Astrocyte of the hippocampus (primary cell): Measurements from ENCODE around the gene AADACL4.
"Not testable (repeated sequence)": the region's sequence is repeated elsewhere in the genome, so short reads cannot be mapped to it uniquely, and the experiment has no call there.

Source experiments
- DNase-seq: peaks from one replicate; pipeline ENCODE4 v3.0.0; 2011; ENCODE audit warnings: low read depth, low spot score

AADACL4 gene

GRCh38 chr1:12657885-12658512 is 14.1 kb downstream of the AADACL4 start:
- DNase-seq, result not testable (repeated sequence)

- peak; percentile 88 for DNase-seq
These were observed 14.9 kb downstream of the AADACL4 start for GRCh38 chr1:12658531-12659453.

DNA sequence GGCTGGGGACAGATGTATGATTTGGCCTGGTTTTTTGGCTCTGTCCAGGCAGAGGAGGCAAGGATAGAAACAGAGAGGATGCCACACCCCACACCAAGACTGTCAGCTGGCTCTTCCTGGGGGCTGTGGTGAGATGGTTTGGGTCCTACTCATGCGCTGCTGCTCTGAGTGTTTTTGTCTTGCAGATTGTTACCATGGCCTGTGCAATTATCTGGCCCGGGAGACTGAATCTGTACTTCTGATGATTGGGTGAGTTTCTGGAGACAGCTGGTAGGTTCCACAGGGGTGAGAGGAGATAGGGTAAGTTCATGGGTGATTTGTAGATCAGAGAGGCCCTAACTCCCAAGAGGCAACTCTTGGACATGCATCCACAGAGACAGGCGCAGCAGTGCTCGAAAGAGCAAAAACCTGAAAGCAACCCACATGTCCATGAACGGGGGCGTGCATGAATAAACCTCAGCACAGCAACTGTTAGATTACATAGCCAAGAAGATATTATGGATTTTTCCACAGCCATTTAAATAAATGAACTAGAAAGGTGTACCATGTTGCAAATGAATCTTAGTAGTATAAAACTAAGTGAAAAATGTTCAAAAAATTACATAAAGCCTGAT is 17.8 kb downstream of the AADACL4 start:
- DNase-seq, result no peak

- no peak for DNase-seq
These were observed 18.7 kb downstream of the AADACL4 start for GRCh38 chr1:12662556-12662955.

DNA sequence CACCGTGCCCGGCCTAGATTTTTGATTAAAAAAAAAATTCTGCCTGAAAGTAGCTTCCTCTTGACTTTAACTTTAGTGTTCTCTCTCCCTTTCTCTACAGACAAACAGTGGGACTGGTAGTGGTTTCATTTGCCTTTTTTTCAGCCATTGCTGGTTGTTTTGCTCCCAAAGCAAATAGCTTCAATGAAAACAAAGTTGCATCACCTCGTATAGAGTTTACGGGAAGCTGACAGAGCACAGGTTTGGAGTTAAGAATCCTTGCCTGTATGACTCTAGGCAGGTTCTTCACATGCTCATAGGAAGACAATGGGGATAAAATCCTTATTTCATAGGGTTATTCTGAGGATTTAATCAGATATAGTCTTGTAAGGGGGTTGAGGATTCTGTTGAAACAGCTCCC is 21.6 kb downstream of the AADACL4 start:
- DNase-seq, result no peak

- DNase-seq, result no peak
These were observed 22.4 kb downstream of the AADACL4 start for GRCh38 chr1:12666141-12666735.

GRCh38 chr1:12669529-12670068 is 25.7 kb downstream of the AADACL4 start:
- DNase-seq, result no peak

GRCh38 chr1:12674358-12674757 is 30.5 kb downstream of the AADACL4 start:
- DNase-seq, result no peak

DNA sequence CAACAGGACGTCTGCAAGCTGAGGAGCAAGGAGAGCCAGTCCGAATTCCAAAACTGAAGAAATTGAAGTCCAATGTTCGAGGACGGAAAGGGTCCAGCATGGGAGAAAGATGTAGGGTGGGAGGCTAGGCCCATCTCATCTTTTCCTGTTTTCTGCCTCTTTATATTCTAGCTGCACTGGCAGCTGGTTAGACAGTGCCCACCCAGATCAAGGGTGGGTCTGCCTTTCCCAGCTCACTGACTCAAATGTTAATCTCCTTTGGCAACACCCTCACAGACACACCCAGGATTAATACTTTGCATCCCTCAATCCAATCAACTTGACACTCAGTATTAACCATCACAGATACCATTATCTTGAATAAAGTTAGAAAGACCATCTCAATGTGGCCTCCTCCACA is 32.2 kb downstream of the AADACL4 start:
- DNase-seq, result not testable (repeated sequence)

DNA sequence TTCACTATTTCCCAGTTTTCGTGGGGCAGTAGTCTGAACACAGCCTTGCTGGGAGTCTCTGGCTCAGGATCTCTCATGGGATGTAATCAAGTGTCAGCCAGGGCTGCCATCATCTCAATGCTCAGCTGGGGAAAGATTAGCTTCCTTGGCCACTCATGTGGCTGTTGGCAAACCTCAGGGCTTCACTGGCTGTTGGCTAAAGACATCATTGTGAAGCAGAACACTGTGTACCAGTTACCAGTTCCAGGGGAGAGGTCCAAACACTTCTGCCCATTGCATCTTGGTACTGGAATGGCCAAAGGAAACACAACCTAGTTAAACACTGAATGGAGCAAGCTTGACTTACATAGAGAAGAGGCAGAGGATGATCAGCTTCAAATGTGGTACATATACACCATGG is 33.7 kb downstream of the AADACL4 start:
- DNase-seq, result no peak

DNA sequence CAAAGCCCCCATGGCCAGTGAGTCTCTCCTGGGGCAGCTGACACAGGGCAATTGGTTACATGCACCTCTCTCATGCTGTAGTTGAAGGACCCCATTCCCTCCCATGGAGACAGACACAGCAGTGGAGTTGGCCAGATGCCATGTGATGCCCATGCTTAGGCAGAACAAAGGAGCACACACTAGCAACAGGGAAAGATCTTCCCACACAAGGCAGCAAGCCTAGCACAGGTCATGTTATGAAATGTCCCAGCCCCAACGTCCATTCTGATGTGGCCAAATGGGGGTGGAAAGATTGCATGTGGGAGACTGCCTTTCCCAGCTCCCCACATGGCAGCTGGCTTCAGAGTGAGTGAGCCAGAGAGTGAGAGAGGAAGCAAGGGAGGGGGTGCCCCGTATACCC is 34.5 kb downstream of the AADACL4 start:
- no peak for DNase-seq

DNA sequence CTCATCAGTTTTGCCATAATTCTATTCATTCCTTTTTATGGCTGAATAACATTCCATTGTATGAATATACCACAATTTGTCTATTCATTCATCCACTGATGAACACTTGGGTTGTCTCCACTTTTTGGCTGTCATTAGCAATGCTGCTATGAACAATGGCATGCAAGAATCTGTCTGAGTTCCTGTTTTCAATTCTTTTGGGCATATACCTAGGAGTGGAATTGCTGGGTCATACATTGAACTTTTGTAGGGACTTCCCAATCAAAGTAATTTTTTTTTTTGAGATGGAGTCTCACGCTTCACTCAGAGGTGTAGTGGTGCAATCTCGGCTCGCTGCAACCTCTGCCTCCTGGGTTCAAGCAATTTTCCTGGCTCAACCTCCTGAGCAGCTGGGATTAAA is 34.9 kb downstream of the AADACL4 start:
- no peak for DNase-seq

DNA sequence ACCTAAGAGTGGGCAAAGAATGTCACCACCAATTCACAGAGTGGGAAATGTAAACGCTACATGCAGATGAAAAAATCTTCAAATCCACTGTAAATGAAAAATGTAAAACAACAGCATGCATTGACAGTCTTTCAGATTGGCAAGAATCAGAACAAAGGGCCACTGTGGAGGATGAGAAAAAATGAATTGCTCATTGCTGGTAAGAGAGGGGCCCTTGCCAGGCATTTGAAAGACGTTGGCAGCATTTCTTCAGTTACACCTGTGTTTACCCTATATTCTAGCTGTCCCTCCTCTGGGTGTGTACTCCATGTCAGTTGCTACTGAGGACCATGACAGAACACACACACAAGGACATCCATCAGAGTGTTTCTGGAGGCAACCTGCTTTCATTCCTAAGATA is 46.3 kb downstream of the AADACL4 start:
- DNase-seq, result no peak

DNA sequence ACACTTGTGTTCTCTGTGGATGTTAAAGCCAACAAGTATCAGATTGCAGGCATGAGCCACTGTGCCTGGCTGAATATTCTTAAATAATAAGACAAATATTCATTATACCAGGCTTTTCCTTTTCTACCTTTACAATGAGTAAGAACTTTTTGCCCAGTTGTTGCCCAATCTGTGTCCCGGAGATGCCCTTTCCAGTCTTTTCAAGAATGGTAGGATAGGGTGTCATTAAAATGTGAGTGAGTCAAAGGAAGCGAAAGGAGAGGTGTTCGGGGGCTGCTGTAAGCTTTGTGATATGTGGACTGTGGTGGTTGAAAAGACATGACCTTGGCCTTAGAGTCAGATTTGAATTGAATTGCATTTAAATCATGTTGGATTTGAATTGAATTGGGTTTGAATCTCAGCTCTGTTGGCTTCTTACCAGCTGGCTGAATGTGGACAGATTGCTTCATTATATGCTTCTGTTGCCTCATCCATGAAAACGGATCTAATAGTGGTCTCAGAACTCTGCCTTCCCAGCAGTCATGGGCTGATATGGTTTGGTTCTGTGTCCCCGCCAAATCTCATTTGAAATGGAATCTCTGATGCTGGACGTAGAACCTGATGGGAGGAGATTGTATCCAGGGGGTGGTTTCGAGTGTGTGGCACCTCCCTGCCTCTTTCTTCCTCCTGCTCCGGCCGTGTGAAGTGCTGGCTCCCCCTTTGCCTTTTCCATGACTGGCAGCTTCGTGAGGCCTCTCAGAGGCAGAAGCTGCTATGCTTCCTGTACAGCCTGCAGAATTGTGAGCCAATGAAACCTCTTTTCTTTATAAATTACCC is 49.3 kb downstream of the AADACL4 start:
- no peak for DNase-seq

DNA sequence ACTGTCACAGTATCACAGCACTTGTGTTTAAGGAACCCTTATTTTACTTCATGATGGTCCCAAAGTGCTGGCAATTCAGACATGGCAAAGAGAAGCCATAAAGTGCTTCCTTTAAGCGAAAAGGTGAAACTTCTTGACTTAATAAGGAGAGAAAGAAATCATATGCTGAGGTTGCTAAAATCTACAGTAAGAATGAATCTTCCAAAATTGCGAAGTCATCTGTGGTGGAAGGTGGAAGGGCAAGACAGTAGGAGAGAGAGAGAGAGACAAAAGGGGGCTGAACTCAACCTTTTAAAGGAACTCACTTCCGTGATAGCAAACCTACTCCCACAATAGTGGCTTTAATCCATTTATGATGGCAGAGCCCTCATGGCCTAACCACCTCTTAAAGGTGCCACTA is 52.8 kb downstream of the AADACL4 start:
- no peak for DNase-seq

DNA sequence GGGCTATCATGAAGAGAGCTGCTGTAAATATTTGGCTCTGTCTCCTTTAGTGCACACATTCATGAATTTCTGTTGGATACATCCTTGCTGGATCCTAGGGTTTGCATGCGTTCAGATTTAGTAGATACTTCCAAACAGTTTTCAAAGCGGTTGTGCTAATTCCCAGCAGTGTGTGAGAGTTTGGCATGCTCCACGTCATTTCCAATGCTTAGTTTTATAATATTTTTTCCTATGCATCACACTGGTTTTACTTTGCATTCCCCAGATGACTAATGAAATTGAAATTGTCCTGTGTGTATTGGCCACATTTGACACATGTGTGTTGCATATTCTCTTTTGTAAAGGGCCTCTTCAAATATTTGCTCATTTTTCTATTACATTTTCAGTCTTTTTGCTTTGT is 53.5 kb downstream of the AADACL4 start:
- no peak for DNase-seq

- no peak for DNase-seq
These were observed 60.1 kb downstream of the AADACL4 start for GRCh38 chr1:12703821-12704451.

- no peak for DNase-seq
These were observed 62.2 kb downstream of the AADACL4 start for GRCh38 chr1:12706061-12706460.

DNA sequence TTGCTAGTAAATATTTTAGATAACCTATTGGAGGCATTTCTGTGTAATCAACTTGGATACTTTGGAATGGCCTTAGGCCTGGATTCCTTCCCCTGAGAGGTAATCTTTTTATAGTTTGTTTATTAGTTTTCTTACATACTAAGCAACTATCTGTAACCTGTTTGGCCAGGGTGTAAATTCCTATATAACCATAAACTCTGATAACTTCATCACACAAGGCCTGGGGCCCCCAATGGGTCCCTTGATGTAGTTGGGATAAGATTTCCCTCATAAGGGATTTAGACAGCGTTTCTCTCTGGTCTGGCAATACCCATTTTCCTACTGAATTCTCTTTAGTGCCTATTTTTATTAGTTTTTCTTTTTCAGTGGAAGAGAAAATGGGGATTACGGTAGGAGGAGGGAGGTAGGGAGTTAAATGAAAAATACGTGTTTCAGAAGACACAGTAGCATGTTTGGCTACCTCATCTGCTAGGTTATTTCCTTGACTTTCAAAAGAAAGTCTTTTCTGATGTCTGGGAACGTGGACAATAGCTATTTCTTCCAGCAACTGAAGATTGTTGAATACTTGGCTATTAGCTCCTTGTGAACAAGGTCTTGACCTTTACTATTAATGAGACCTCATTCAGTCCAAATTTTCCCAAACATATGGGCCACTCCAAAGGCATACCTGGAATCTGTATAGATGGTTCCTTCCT is 64.7 kb downstream of the AADACL4 start:
- no peak for DNase-seq

- no peak for DNase-seq
These were observed 65.2 kb downstream of the AADACL4 start for GRCh38 chr1:12709091-12709491.
